ENCODE data around the gene OR52I1. TPM values are rescaled to one million over a fixed set of nuclear protein-coding genes. Genes with fewer than 3 reads are reported as not detected.

Gene OR52I1
- polyA plus RNA-seq, 3 donors: 0.09 TPM; not detected in 2

GRCh38 chr11:4637662-4638047 is 43.8 kb downstream of the OR52I1 start:
- no peak overlapping the region for H3K27ac Mint-ChIP-seq
- Histone ChIP-seq H3K4me2 (replicated peaks; ENCODE audit: extremely low read depth, low read length, poor library complexity, severe bottlenecking) (no peak overlapping the region), H3K27ac (ENCODE audit: low read depth in 1 of 2, low read length in 2 of 2) (no peak overlapping the region), H3K9ac (ENCODE audit: insufficient read depth, low read length, poor library complexity, severe bottlenecking) (no peak overlapping the region), H2AFZ (ENCODE audit: insufficient read depth, low read depth, low read length, poor library complexity, severe bottlenecking) (no peak overlapping the region), H3K79me2 (ENCODE audit: insufficient read depth, low read length) (no peaks in the 10 kb centered on the region), H3K27me3 (ENCODE audit: control insufficient read depth in 2 of 2, insufficient read depth in 2 of 2, low read length in 2 of 2) (peaks cover 0 to 2% of the 10 kb centered on the region in 2 donors), H3K4me3 (replicated peaks in 1 of 3; ENCODE audit: low read depth in 2 of 3, low read length in 3 of 3) (no peak overlapping the region), H3K4me1 (ENCODE audit: control insufficient read depth in 1 of 2, insufficient read depth in 2 of 2, low read length in 2 of 2) (no peaks in the 10 kb centered on the region), H4K20me1 (ENCODE audit: insufficient read depth, low read length) (no peaks in the 10 kb centered on the region), H3K36me3 (replicated peaks in 1 of 2; ENCODE audit: control insufficient read depth in 1 of 2, insufficient read depth in 2 of 2, low read length in 2 of 2) (no peaks in the 10 kb centered on the region), H3K9me3 (replicated peaks in 1 of 2; ENCODE audit: control insufficient read depth in 1 of 2, insufficient read depth in 1 of 2, low read length in 2 of 2) (no peaks in the 10 kb centered on the region)
- DNase-seq: no peak
- intact Hi-C loops (cut with micrococcal nuclease): loop anchor here in 1 of 2 donors (10.0 kb wide), 1 partner anchor 453 kb away; no protein-coding TSS in a partner anchor
- no peak for TF ChIP-seq CTCF (IDR thresholded peaks at IDR 0.05)
- H3K9me3 Mint-ChIP-seq: no peaks in the 10 kb centered on the region
- no peak overlapping the region for H3K4me3 Mint-ChIP-seq
- no CpG with 5 or more reads among the region's 3 CpGs for WGBS (ENCODE audit: insufficient coverage)
- no peaks in the 10 kb centered on the region for H3K4me1 Mint-ChIP-seq
- peaks cover 0 to 3% (median 0%) of the 10 kb centered on the region in 3 donors for H3K27me3 Mint-ChIP-seq (ENCODE audit: low read depth in 3 of 3)
- no peaks in the 10 kb centered on the region for H3K36me3 Mint-ChIP-seq

GRCh38 chr11:4639931-4640330 is 46.1 kb downstream of the OR52I1 start:
- Mint-ChIP-seq H3K36me3 (no peaks in the 10 kb centered on the region), H3K9me3 (no peaks in the 10 kb centered on the region)
- no peak for TF ChIP-seq CTCF (IDR thresholded peaks at IDR 0.05)

More at GRCh38 chr11:4639931-4640330, 46.1 kb downstream of the OR52I1 start:
- H3K4me1 Mint-ChIP-seq: no peaks in the 10 kb centered on the region
- Histone ChIP-seq H3K9me3 (replicated peaks in 1 of 2; ENCODE audit: control insufficient read depth in 1 of 2, insufficient read depth in 1 of 2, low read length in 2 of 2) (no peaks in the 10 kb centered on the region), H3K9ac (ENCODE audit: insufficient read depth, low read length, poor library complexity, severe bottlenecking) (no peak overlapping the region), H3K4me1 (ENCODE audit: control insufficient read depth in 1 of 2, insufficient read depth in 2 of 2, low read length in 2 of 2) (no peaks in the 10 kb centered on the region), H4K20me1 (ENCODE audit: insufficient read depth, low read length) (no peaks in the 10 kb centered on the region), H3K79me2 (ENCODE audit: insufficient read depth, low read length) (no peaks in the 10 kb centered on the region), H3K36me3 (replicated peaks in 1 of 2; ENCODE audit: control insufficient read depth in 1 of 2, insufficient read depth in 2 of 2, low read length in 2 of 2) (no peaks in the 10 kb centered on the region), H3K27me3 (ENCODE audit: control insufficient read depth in 2 of 2, insufficient read depth in 2 of 2, low read length in 2 of 2) (peaks cover 0 to 2% of the 10 kb centered on the region in 2 donors), H2AFZ (ENCODE audit: insufficient read depth, low read depth, low read length, poor library complexity, severe bottlenecking) (no peak overlapping the region), H3K4me3 (replicated peaks in 1 of 3; ENCODE audit: low read depth in 2 of 3, low read length in 3 of 3) (no peak overlapping the region), H3K27ac (ENCODE audit: low read depth in 1 of 2, low read length in 2 of 2) (no peak overlapping the region), H3K4me2 (replicated peaks; ENCODE audit: extremely low read depth, low read length, poor library complexity, severe bottlenecking) (no peak overlapping the region)
- DNase-seq: no peak
- H3K4me3 Mint-ChIP-seq: no peak overlapping the region
- 96% methylated on average over 4 of the region's 6 CpGs for WGBS (ENCODE audit: insufficient coverage)
- peaks cover 0 to 3% (median 0%) of the 10 kb centered on the region in 3 donors for H3K27me3 Mint-ChIP-seq (ENCODE audit: low read depth in 3 of 3)
- no peak overlapping the region for H3K27ac Mint-ChIP-seq
- intact Hi-C loops (cut with micrococcal nuclease): loop anchor here in 1 of 2 donors (10.0 kb wide), 1 partner anchor 455 kb away; no protein-coding TSS in a partner anchor

Measured in CD14-positive monocyte (primary cell).